ENCODE data around the gene RASD2.

Gene RASD2

DNA sequence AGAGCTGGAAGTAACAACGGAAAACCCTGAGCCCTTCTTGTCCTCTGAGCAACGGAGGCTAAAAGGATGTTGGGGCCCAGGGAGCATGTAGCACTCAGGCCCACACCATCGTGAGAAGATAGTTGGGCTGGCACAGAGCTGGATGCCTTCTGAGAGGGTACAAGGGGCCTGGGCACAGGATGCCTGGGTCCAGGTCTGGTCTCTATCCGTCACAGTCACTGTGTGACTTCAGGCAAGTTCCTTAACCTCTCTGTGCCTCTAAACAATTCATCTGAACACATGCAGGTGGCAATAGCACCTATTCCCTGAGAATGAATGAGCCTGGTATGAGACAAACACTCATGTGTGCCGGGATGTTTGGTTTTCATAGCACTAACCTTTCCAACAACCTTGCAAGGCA lies 47.3 kb downstream of the RASD2 start:
- in situ Hi-C loops (cut with MboI; ENCODE audit: low sequenced_read_pairs, unreplicated experiment): loop anchor here (10.0 kb wide), 1 partner anchor 233 kb away; no protein-coding TSS in a partner anchor
- DNase-seq (ENCODE audit: low spot score): no peak
- TF ChIP-seq CTCF (IDR thresholded peaks at IDR 0.05; ENCODE audit: borderline replicate concordance, control extremely low read depth, extremely low read depth, insufficient read depth, missing control alignments): no peak

GRCh38 chr22:35589071-35589755 lies 48.6 kb downstream of the RASD2 start:
- DNase-seq (ENCODE audit: low spot score): no peak
- in situ Hi-C loops (cut with MboI; ENCODE audit: low sequenced_read_pairs, unreplicated experiment): loop anchor here (10.0 kb wide), 1 partner anchor 234 kb away; no protein-coding TSS in a partner anchor
- no peak for TF ChIP-seq CTCF (IDR thresholded peaks at IDR 0.05; ENCODE audit: borderline replicate concordance, control extremely low read depth, extremely low read depth, insufficient read depth, missing control alignments)

- DNase-seq (ENCODE audit: low spot score): no peak
- TF ChIP-seq CTCF (IDR thresholded peaks at IDR 0.05; ENCODE audit: borderline replicate concordance, control extremely low read depth, extremely low read depth, insufficient read depth, missing control alignments): no peak
- in situ Hi-C loops (cut with MboI; ENCODE audit: low sequenced_read_pairs, unreplicated experiment): loop anchor here (10.0 kb wide), 1 partner anchor 235 kb away; no protein-coding TSS in a partner anchor
Observed at GRCh38 chr22:35589756-35590093, 49.1 kb downstream of the RASD2 start.

DNA sequence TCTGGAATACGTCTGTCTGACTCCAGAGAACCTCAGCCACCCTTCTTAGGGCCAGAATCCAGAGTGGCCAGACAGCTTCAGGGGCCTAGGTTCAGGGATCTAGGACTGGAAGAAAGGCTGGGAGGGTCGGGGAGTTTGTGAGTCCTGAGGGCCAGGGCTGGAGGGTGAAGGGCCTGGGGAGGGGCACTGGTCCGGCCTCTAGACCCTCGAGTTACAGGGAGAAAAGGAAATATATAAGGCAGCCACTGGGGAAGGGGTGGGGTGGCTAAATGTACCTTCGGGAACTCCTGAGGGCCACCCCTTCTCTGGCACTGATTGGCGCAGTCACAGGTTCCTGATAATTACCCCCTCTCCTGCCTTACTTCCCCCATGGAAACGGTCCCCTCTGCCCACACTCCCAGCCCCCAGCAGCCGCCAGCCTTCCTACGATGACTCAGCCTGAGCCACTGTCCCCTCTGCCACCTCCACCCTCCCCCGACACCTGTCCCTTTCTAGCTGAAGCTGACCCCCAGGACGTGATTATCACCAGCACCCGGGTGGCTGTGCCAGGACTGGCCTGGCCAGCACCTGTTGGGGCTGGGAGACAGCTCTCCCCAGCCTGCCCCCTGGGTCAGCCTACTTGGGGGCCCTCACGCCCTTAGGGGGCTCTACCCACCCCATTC lies 50.1 kb downstream of the RASD2 start:
- no peak for DNase-seq (ENCODE audit: low spot score)
- TF ChIP-seq CTCF (IDR thresholded peaks at IDR 0.05; ENCODE audit: borderline replicate concordance, control extremely low read depth, extremely low read depth, insufficient read depth, missing control alignments): no peak
- in situ Hi-C loops (cut with MboI; ENCODE audit: low sequenced_read_pairs, unreplicated experiment): no loop called here

DNA sequence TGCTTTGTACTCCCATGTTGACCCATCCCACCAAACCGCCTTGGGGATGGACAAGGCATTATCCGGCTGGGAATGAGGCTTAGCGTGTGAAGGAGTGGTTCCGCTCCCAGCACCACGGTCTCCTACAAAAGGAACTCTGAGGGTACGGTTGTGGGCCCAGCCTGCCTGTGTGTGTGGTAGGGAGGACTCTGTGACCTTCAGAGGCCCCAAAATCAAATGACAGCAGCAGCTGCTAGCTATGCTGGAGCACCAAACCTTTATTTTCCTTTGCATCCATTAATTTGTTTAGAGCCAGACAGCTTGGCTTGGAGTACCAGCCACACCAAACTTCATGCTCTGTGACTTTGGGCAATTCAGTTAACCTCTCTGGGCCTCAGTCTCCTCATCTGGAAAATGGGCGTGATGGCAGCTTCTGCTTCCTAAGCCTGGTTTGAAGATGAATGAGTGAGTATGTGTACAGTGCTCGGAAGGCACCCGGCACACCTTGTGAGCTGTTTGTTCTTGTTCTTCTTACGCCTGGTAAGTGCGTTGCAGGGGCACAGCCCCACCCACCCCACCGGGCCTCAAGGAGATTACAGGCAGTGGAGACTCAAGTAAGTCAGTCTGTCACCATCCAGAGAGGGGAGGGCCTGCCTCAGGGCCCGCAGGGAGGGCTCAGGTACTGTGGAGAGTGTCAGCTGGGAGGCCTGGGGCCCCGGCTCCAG lies 51.2 kb downstream of the RASD2 start:
- no peak for TF ChIP-seq CTCF (IDR thresholded peaks at IDR 0.05; ENCODE audit: borderline replicate concordance, control extremely low read depth, extremely low read depth, insufficient read depth, missing control alignments)
- in situ Hi-C loops (cut with MboI; ENCODE audit: low sequenced_read_pairs, unreplicated experiment): no loop called here
- DNase-seq (ENCODE audit: low spot score): no peak

GRCh38 chr22:35592418-35592967 lies 51.9 kb downstream of the RASD2 start:
- TF ChIP-seq CTCF (IDR thresholded peaks at IDR 0.05; ENCODE audit: borderline replicate concordance, control extremely low read depth, extremely low read depth, insufficient read depth, missing control alignments): no peak
- in situ Hi-C loops (cut with MboI; ENCODE audit: low sequenced_read_pairs, unreplicated experiment): no loop called here
- DNase-seq (ENCODE audit: low spot score): no peak
